CD4-positive, alpha-beta T cell treated with Interleukin-15 for 4 hours (primary cell): ENCODE measurements around the gene CTSO.
"Not testable (repeated sequence)": the region's sequence is repeated elsewhere in the genome, so short reads cannot be mapped to it uniquely, and the experiment has no call there.

Source experiments
- DNase-seq: peaks from one replicate; pipeline ENCODE4 v3.0.0-alpha.2; 2020; ENCODE audit warnings: low spot score

Gene CTSO

DNA sequence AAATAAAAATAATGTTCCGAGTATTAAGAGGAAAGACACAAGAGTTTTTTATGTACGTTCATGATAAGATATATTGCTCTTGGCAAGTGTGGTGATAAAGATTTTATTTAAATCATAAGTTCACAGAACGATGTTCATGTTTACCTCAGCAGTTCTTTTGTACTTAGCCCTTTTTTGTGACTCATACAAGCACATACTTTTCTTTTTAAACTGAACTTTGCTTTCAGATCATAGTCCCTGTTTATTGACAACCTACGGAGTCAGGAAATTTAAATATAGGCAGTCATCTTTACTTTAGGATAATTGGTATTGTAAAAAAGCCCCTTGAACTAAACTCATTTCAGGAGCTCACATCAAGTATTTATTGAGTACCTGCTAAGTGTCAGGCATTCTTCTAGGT is 1.3 kb upstream of the CTSO start:
- DNase-seq: no peak

DNA sequence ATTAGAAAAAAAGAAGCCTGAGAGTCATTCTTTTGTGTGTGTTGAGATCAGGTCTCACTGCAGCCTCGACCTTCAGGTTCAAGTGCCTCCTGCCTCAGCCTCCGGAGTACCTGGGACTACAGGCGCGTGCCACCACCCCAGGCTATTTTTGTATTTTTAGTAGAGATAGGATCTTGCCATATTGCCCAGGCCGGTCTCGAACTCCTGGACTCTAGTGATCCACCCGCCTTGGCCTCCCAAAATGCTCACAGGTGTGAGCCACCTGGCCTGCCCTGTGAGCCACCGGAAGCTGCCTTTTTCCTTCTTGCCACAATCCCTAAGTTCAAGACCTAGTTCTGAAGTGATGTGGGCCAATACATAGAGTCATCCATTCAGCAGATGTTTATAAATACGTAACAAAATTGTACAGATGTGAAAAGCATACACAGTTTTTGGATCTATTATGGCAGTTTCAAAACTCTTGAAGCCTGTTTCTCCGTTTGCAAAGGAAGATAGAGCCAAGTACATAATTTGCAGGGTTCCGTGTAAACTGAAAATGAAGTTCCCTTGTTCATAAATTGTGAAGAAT is 536 bp upstream of the CTSO start:
- DNase-seq: no peak

DNA sequence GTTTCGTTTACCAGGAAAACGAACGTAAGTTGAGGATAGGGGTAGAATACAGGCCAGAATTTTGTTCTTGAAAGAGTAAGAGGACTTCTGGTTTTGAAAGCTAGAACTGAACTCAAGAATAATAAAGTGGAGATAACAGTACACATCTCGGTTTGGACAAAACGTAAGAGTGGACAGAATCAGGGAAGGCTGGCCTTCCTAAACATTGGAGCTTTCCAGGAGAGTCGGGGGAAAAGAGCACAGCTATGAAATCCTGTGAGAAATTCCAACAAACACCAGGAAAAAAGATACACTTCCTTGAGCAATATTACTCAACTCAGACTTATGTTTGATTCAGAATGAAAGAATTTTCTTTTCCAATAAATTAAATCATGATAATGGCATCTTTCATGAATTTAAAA is 1.2 kb downstream of the CTSO start:
- DNase-seq: no peak

DNA sequence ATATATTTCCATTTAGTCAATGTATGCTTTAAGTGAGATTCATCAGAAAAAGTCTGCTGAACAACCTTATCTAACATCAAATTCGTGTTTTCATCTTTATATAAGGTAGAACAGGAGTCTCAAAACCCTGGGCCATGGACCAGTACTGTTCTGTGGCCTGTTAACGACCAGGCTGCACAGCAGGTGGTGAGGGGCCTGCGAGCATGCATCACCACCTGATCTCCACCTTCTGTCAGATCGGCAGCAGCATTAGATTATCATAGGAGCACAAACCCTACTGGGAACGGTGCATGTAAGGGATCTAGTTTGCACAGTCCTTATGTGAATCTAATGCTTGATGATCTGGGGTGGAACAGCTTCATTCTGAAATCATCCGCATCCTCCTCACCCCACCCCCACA is 3.2 kb downstream of the CTSO start:
- no peak for DNase-seq

- DNase-seq: no peak
Measured at GRCh38 chr4:155948541-155948940, 5.1 kb downstream of the CTSO start.

- DNase-seq: no peak
Measured at GRCh38 chr4:155946486-155946885, 7.2 kb downstream of the CTSO start.

DNA sequence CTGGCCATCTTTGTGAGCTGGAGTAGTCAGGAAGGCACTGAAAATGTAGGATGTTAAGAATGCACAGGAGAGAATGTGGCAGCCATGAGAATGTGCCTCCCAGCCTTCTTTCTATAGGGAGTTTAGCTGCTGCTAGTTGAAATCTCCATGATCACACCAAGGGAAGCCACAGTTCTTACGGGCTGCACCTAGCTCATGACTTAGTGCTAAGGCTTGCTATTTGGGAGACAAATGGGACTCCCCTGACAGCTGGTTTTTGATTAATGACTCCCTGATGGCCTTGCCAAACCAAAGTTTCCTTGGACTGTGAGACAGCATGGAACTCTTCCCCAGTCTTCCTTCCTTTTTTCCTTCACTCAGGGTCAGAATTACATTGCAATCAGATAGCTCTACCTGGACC is 9.2 kb downstream of the CTSO start:
- DNase-seq: no peak

DNA sequence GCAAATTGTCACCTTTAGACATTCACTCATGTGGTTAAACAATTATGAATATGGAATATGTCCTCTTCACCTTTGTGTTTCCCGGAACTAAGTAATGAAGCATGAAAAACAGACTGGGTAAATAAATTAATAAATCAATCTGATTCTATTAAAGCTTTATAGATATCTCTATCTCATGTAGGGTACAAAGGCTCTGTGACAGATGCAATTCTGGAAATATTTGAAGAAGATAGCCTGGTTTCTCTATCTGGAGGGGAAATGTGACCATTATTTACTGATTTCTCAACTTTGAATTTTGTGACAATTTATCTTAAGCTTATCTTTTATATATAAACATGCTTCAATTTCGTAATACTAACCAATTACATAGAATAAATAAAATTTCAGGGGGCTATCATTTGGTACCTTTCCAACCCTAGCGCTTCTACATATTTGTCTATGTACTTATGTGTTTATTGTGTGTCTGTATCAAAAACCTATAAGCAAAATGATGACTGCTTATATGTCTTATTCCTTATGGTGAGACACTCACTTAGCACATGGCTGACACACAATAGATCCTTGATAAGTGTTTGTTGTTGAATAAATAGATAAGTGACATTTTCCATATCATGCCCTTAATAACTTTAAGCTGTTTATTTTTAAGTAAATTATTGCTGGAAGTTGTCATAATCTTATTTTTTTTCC is 9.9 kb downstream of the CTSO start:
- DNase-seq: no peak

DNA sequence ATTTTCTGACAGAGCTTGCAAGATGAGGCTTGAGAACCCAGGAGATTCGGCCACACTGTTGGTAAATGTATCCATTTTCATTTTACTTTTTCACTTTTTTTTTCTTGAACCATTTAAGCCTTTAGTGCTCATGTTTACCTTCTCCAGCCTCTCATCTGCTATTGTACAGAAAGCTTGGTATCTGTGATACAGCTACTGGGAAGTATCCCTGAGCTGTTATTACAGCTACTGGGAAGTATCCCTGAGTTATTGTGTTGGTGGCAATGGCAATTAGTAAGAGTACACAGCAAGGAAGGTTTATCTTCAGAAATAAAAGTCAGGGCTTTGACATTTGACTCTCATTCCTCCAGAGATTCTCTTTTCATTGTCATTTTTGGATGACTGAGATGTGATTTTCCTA is 11.8 kb downstream of the CTSO start:
- DNase-seq: no peak

DNA sequence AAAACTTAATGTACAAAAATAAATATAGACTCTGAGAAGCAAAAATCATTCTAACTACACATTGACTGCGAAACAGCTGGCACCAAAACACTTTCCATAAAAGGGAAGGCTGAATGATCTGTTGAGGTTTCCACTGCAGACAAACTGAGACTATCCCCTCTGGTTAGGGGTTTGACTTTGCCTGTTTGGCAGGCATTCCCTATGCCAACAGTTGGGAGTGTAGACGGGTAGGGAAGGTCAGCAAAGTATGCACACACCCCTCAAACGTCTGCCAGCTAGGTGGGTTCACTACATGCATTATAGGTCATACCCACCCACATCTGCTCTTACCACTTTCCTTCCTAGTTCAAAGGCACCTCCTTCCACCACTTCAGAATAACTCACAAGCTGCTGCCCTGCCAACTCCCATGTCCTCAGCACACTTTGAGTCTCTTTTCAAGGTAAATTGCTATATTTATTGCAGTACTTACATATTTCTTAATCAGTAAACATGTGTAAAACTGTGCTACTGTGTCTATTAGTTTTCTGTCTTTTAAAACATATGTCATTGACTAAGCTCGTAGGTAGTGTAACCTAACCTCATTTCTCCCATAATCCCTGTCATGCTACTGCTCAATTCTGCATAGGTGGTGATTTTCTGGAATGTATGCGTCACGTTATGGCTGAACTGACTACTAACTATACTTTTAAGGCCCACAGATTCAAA is 12.4 kb downstream of the CTSO start:
- no peak for DNase-seq

GRCh38 chr4:155935389-155935986 is 18.2 kb downstream of the CTSO start:
- DNase-seq: no peak

DNA sequence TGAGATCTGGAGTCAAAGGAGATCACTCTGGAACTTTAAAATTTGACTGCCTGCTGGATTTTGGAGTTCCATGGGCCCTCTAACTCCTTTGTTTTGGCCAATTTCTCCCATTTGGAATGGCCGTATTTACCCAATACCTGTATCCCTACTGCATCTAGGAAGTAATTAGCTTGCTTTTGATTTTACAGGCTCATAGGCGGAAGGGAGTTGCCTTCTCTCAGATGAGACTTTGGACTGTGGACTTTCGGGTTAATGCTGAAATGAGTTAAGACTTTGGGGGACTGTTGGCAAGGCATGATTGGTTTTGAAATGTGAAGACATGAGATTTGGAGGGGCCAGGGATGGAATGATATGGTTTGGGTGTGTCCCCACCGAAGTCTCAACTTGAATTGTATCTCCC is 19.0 kb downstream of the CTSO start:
- DNase-seq: not testable (repeated sequence)

DNA sequence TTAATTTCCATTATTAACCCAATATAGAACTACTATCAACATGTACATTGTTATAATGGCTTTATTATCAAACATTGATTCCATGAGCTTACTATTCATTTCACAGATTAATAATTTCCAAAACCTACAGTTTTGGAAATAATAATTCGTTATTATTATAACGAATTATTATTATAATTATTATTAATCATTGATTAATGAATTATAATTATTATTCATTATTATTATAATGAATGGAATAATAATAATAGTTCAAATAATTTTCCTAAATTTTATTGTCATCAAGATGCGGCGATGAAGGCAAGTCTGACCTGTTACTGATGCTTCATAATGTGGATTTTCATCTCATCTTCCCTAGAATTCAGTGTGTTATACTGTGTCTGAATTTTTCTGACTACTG is 22.0 kb downstream of the CTSO start:
- no peak for DNase-seq

DNA sequence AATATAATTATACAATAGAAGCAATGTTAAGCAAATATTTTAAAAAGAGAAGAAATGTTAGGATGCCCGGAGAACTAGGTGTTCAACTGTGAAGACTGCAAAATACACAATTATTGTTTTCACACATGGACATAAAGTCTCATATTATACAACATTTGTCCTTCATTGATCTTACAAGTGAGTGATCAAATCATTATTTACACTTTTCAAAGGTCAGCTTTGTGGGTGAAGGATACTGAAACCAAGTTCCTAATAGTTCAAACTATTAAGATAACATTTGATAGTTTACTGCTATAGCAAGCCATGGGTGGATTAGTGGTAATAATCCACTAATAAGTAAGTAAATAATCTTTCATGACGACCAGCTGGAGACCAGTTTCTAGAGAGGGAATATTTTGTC is 23.3 kb downstream of the CTSO start:
- DNase-seq: no peak

GRCh38 chr4:155929833-155930232 is 23.8 kb downstream of the CTSO start:
- DNase-seq: no peak

GRCh38 chr4:155924637-155925036 is 29.0 kb downstream of the CTSO start:
- no peak for DNase-seq

GRCh38 chr4:155921597-155921996 is 32.1 kb downstream of the CTSO start:
- no peak for DNase-seq

GRCh38 chr4:155914782-155915181 is 38.9 kb downstream of the CTSO start:
- no peak for DNase-seq

DNA sequence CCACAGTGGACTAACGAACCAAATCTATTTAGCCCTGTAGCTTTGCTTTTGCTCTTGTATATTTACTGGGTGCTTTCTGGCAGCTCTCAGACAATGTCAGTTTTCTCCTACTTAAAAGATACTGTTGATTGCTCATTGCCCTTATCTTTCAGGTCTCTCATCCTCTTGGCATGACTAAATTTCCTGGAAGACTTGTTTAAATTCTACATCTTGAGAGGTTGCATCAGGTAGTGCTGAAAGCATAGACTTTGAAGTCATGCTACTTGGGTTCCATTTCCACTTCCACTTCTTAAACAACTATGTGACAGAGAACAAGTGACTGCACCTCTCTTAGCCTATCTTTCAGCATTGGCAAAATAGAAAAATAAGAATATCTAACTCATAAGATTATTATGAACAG is 41.8 kb downstream of the CTSO start:
- no peak for DNase-seq

DNA sequence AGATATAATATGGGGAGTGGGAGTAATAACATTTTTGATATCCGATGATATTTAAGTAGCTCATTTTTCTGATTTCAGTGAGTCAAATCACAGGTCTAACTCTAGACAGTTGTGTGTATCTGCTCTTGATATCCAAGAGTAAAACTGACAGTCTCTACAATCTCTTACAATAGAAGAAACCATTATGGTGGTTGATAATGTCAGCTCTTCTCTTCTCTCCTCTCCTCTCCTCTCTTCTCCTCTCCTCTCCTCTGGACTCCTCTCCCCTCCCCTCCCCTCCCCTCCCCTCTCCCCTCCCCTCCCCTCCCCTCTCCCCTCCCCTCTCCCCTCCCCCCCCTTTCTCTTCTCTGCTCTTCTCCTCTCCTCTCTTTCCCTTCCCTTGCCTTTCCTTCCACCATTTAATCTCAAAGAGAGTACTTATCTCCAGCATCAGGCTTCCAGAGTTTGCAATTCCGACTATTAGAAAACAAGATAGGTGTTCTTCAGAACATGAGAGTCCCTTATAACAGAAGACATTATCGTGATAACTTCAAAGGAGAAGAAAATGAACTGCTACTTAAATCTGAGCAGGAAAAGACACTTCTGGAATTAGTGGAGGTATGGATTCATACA is 43.9 kb downstream of the CTSO start:
- DNase-seq: no peak

GRCh38 chr4:155908187-155909139 is 45.2 kb downstream of the CTSO start:
- no peak for DNase-seq

GRCh38 chr4:155907556-155907955 is 46.1 kb downstream of the CTSO start:
- DNase-seq: no peak
